ENCODE results near the gene YEATS2.
A peak's percentile ranks its signal among the peaks of the same experiment; 100 is the strongest.

YEATS2 gene

DNA sequence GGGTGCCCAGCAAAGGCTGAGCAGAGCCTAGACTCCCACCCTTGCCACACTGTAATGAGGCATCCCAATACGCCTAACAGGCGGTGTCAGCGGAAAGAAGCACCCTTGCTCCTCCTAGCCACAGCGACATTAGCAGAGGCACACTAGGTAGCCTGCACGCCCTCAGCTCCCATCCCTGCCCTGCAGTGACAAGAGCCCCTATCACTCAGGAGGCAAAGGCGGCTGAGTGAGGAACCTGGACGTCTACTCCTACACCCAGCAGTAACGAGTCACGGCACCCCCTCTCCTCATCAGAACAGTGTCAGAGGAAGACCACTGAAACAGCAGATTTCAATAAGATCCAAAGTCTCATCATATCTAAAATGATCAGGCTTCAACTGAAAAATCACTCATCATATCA is 139.8 kb downstream of the YEATS2 start:
- DNase-seq (ENCODE audit: low read depth in 2 of 2): no peak

DNA sequence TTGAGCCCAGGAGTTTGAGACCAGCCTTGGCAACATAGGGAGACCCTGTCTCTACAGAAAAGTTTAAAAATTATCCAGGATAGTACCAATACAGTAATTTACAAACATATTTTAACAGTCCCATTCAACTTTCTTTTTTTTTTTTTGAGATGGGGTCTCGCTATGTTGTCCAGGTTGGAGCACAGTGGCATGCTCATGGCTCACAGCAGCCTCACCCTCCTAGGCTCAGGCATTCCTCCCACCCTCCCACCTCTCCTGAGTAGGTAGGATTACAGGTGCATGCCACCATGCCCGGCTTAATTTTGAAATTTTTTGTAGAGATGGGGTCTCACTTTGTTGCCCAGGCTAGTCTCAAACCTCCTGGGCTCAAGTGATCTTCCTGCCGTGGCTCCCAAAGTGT is 140.3 kb downstream of the YEATS2 start:
- DNase-seq (ENCODE audit: low read depth in 2 of 2): no peak

DNA sequence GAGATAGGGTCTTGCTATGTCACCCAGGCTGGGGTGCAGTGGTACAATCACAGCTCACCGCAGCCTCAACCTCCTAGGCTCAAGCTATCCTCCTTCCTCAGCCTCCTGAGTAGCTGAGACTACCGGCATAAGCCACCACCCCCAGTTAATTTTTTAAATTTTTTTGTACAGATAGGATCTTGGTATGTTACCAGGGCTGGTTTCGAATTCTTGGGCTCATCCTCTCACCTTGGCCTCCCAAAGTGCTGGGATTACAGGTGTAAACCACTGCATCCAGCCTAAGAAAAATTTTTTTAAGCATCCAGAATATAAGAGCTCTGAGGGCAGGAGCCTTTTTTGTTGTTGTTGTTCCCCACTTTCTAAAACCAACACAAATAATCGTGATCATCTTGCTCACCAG is 142.2 kb downstream of the YEATS2 start:
- DNase-seq (ENCODE audit: low read depth in 2 of 2): no peak

DNA sequence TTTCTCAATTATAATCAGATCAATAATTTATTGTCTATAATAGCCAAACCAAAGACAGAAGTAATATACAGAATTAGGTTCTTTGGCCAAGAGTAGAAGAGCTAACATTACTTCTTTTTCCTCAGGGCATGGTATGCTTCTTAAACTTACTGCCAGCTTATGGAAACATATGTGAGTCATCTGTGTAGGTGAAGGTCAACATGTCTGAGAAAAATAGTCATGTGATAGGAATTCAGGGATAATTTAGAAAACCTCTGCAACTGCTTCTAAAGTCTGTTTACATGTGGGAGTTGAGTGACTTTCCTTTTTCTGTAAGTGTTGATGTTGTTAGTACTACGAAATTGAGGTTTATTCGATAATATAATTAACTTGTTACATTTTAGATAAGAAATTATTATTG is 147.0 kb downstream of the YEATS2 start:
- DNase-seq (ENCODE audit: low read depth in 2 of 2): peak; percentile 59 to 60

DNA sequence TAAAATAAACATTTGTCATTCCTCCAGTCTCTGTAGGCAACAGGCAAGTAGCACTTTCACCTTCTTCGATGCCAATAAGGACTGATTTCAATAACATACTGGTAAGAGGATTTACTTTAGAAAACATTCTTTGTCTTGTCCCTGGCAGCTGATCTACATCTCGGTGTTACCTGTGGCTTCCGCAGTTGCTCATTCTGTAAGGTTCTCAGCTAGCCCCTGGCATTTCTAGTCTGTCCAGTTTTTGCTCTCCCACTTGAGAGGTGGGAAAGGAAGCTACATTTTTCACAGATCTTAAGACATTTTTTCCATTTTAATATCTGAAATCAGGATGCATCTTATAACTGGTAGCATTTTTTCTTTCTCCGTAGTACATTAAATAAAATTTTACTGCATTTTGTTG is 147.5 kb downstream of the YEATS2 start:
- DNase-seq (ENCODE audit: low read depth in 2 of 2): no peak

DNA sequence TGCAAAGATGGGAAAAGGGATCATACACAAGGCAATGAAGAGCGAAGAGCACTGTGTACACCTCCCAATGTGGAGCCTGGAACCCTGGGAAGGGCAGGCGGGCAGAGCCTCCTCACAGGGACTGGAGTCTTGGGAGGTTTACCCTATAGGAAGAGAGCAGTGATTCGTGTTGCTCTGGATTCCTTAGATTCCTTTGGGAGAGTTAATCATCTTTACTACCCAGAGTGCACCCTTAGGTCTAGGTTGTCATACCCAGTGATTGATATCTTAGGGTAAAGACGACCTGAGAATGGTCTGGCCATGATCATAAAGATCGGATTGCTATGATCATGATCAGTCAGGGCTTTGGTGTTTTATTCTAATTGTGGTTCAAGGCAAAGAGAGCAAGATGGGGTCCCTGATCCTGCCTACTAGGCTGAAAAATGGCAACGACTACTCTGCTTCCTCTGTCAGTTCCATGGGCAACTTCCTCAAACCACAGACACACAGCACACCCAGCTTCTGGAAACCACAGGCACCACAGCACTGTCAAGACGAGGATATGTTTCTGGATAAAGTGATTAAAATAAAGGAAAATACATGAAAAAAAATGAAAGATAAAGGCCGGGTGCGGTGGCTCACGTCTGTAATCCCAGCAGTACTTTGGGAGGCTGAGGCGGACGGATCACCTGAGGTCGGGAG is 148.2 kb downstream of the YEATS2 start:
- DNase-seq (ENCODE audit: low read depth in 2 of 2): peak; percentile 24 to 31

DNA sequence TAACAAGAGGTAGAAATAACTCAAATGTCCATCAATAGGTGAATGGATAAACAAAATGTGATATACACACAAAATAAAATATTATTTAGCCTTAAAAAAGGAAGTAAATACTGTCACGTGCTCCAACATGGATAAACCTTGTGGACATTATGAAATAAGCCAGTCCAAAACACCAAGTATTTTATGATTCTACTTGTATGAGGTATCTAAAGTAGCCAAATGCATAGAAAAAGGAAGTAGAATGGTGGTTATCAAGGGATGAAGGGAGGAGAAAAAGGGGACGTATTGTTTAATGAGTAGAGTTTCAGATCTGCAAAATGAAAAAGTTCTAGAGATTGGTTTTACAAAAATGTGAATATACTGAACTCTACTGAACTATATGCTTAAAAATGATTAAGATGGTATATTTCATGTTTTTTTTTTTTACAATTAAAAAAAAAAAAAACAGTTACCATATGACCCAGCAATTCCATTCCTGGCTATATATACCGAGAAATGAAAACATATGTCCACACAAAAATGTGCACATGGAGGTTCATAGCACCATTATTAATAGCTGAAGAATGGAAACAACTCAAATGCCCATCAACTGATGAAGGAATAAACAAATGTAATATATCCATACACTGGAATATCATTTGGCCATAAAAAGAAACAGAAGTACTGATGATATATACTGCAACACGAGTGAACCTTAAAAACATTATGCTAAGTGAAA is 156.9 kb downstream of the YEATS2 start:
- peak in 1 of 2 experiments; percentile 3 for DNase-seq (ENCODE audit: low read depth in 2 of 2)

DNA sequence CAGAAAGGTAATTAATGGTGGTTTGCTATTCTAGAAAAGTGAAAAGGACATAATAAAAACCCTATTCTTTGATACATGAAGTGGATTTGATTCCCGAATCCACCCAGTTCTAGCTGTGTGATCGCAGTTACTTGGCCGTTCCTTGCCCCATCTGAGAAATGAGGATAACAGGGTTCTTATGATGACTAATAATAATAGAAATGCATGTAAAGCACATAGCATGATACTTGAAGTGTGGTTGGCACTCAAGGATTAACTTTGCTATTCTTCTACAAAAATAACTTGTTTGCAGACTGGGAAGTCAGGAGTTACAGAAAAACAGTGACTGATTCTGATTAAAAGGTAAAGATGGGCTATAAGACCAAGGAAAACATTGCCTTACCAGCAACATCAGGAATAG is 160.3 kb downstream of the YEATS2 start:
- DNase-seq (ENCODE audit: low read depth in 2 of 2): no peak

Data from fibroblast of skin of left quadriceps (primary cell).